ENCODE measurements around the gene KRT7.

KRT7 gene

DNA sequence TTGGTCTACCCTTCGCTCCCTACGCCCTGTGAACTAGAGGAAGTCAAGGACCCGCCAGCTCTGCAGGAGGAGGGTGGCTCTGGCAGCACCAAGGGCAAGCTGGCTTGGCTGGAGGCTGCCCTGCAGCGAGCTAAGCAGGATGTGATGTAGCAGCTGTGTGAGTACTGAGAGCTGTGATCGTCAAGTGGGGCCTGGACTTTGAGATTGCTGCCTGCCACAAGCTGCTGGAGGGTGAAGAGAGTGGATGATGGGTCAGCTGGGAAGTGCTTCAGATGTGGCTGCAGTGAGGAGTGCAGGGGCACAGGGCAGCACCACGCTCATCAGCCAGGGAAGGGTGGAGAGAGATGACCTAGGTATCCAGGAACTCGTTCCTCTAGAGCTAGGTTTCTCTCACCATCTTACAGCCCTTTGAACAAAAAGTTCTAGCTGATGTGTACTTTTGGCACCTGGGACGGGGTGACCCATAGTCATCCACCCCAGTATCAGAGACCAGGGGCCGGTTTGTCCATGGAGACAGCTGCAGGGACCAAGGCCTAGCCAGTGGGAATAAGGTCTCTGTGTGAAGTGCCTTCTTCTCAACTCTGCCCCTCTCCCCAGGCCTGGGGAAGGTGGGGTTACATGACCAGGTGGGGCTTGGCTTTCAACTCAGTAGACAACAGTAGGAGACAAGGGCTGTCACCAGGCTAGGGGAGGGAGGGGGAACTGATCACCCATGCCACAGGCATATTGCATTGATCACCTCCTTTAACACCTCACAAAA is 44.6 kb downstream of the KRT7 start:
- Histone ChIP-seq H3K4me3 (no peak overlapping the region), H3K27ac (no peak overlapping the region)
- peak; percentile 71 for DNase-seq (ENCODE audit: low spot score)
- TF ChIP-seq, protein P1, sequence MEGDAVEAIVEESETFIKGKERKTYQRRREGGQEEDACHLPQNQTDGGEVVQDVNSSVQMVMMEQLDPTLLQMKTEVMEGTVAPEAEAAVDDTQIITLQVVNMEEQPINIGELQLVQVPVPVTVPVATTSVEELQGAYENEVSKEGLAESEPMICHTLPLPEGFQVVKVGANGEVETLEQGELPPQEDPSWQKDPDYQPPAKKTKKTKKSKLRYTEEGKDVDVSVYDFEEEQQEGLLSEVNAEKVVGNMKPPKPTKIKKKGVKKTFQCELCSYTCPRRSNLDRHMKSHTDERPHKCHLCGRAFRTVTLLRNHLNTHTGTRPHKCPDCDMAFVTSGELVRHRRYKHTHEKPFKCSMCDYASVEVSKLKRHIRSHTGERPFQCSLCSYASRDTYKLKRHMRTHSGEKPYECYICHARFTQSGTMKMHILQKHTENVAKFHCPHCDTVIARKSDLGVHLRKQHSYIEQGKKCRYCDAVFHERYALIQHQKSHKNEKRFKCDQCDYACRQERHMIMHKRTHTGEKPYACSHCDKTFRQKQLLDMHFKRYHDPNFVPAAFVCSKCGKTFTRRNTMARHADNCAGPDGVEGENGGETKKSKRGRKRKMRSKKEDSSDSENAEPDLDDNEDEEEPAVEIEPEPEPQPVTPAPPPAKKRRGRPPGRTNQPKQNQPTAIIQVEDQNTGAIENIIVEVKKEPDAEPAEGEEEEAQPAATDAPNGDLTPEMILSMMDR (IDR thresholded peaks at IDR 0.05) = no peak

DNA sequence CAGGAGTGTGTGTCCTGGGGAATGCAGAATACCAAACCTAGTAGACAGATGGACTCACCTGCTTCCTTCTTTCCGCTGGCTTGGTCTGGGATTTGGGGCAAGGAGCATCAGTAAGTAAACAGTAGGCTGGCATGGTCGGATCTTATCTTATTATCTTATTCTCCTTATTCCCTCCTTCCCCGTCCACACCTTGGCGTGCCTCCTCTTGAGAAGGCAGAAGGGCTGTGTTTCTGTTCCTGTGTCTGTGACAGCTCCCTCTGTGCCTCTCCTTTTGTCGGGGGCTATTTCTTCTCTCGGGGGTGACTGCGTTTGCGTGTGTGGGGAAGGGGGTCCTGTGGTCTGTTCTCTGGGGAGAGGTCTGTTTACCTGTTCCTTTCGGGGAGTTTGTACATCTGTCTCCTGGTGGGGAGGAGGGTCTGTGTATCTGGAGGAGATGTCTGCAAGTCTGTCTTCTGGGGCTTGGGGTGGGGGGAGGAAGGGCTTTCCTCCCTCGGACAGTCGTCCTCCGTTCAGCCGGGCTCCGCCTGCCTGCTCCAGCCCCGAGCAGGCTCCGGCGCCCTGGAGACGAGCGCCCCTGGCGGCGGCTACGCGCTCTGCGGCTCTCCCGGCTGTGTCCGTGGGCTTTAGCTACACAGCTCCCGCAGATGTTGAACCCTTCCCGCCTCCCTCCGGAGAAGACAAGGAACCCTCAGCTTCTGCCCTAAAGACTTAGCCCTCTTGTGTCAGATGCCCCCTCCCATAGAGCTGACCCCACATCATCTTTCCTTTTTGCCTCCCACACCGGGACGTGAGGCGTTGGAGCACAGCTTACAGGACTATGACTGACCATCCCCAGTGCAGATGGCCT is 45.8 kb downstream of the KRT7 start:
- Histone ChIP-seq H3K27ac (peak overlapping the region; percentile 85 to 96), H3K4me3 (peak overlapping the region; percentile 62)
- peak; percentile 83 for DNase-seq (ENCODE audit: low spot score)
- TF ChIP-seq, protein P1 (IDR thresholded peaks at IDR 0.05) = peak; percentile 99

DNA sequence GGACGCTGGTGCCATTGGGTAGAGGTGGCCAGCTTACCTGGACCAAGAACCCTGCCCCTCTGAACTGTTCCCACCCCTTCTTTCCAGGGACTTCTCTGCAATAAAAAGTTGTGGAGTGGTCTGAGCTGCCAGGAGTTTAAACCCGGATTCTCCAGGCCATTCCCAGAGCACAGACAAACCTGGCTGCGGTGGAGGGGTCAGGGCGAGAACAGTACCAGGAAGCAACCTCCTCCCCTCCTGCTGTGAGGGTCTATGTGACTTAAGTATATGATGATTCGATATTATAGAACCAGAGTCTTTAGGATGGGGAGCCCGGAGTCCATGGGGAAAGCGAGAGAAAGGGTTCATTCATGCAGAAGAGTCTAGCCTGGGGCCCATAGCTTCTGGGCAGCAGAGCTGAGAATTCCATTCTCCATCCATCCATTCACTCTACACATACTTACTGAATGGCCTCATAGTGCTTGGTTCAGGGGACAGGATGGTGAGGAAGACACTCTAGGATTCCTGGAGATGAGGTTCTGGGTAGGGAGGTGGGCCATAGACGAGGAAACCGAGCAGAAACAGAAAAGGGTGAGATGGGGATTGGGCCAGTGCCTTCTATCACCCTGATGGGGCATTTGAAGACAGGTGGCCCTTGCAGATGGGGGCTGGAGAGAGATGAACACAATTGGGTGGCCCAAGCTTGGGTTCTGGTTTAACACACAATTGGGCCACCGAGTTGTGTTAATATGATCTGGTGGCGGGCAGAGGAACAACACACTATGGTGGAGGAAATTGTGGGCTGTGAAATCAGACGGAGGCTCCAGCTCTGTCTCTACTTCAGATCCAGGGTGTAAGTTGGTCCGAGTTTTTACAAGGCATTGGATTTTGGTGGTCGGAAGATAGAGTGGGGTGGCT is 46.6 kb downstream of the KRT7 start:
- Histone ChIP-seq H3K4me3 (peak overlapping the region; percentile 62), H3K27ac (peak overlapping the region; percentile 85 to 96)
- DNase-seq (ENCODE audit: low spot score) = no peak
- TF ChIP-seq, protein P1 (IDR thresholded peaks at IDR 0.05) = no peak

DNA sequence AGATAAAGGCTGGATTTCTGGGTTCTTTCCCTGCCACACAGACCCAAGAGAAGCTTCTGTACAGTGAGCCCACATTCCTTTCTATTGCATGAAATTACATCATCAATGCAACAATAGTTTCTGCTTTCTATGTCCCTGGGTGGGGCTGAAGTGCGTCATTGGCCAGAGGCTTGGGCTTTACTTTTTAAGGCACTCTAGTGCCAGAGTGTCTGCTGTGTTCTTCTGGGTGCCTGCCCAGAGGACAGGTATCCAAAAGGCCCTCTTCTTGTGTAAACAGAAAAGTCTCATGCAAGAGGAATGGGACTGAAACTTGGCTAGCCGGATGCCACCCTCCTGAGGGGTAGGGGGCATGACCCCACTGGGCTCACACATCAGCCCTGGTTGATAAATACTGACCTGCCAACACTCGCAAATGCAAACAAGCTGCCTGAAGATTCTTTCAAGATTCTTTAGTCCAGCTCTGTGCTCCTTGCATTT is 47.3 kb downstream of the KRT7 start:
- no peak overlapping the region for H3K4me3 ChIP-seq
- TF ChIP-seq, protein P1 (IDR thresholded peaks at IDR 0.05) = no peak
- peak overlapping the region; percentile 85 to 96 for H3K27ac ChIP-seq
- DNase-seq (ENCODE audit: low spot score) = peak; percentile 92

DNA sequence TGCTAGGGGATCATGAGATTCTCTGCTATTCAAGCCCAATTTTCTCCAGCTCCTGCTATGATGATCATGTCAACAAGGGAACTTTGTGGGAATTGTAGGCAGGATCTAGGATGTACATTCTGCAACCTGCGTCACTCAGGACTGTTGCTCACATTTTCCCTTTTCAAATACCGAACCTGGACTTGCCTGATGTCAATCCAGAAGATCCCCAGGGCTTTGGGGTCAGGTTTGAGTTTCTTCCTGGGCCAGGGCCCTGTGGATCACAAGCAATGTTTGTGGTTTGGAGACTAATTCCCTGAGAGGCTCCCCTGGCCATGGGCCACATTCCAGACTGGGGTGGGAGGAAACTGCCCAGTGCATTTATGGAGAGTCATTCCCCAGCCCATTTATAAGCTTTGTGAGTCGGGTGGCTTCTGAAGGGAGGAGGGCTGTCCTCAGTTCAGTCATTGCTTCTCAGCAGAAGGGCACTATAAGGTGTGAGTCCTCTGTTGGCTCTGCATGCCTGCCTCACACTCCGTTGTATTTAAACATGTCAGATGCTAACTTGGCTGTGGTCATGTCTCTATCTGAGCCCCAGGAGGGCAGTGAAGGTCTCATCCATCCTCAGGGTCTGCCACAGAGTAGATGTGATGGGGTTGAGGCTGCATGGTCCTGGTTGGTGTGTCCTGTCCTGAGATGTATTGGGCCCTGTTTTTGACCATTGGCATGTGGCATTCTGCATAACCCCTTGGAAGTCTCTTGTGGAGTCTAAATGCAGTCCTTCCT is 47.9 kb downstream of the KRT7 start:
- peak overlapping the region; percentile 85 to 96 for H3K27ac ChIP-seq
- DNase-seq (ENCODE audit: low spot score) = peak; percentile 97
- TF ChIP-seq, protein P1 (IDR thresholded peaks at IDR 0.05) = no peak
- no peak overlapping the region for H3K4me3 ChIP-seq

Measured in coronary artery (tissue), 2 donors.